Lower leg skin (tissue), 3 donors: ENCODE measurements around the gene USP17L22.
"Not testable (repeated sequence)": the region's sequence is repeated elsewhere in the genome, so short reads cannot be mapped to it uniquely, and the experiment has no call there.

Experiments
- POLR2A ChIP-seq, 2 donors: fragments of 450-650 bp; IDR thresholded peaks; one replicate each; pipeline ENCODE4 v1.6.1; 2016 to 2017; ENCODE audit warnings: antibody characterized with exemption in 2 of 2, mild to moderate bottlenecking in 1 of 2, moderate library complexity in 1 of 2
- TF ChIP-seq, protein P1 (sequence below), 3 donors: fragments of 450-650 bp; IDR thresholded peaks; one replicate each; pipeline ENCODE4 v1.5.1; 2016; ENCODE audit warnings: antibody characterized with exemption in 3 of 3, mild to moderate bottlenecking in 3 of 3, moderate library complexity in 2 of 3

DNA sequence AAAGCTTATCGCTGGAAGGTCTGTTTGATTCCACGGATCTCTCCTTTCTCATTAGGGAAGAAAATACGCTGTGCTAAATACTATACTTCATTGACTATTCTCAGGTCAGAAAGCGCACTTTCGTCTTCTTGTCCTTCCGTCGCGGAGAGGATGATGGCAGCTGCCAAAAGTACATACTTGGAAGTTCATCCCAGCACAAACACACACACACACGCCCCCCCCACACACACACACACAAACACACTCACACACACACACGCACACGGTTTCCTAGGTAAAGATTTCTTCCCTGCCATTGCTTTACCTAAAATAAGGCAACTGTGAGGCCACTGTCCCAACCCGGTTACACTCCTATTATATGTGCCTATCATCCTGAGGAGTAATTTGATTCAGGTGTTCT is 29.0 kb upstream of the USP17L22 start:
- TF ChIP-seq, protein P1, sequence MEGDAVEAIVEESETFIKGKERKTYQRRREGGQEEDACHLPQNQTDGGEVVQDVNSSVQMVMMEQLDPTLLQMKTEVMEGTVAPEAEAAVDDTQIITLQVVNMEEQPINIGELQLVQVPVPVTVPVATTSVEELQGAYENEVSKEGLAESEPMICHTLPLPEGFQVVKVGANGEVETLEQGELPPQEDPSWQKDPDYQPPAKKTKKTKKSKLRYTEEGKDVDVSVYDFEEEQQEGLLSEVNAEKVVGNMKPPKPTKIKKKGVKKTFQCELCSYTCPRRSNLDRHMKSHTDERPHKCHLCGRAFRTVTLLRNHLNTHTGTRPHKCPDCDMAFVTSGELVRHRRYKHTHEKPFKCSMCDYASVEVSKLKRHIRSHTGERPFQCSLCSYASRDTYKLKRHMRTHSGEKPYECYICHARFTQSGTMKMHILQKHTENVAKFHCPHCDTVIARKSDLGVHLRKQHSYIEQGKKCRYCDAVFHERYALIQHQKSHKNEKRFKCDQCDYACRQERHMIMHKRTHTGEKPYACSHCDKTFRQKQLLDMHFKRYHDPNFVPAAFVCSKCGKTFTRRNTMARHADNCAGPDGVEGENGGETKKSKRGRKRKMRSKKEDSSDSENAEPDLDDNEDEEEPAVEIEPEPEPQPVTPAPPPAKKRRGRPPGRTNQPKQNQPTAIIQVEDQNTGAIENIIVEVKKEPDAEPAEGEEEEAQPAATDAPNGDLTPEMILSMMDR (IDR thresholded peaks at IDR 0.05): not testable (repeated sequence)
- TF ChIP-seq POLR2A (IDR thresholded peaks at IDR 0.05): not testable (repeated sequence)
